Sigmoid colon (tissue), 7 donors: ENCODE measurements around the gene PAH. TPM values are rescaled to one million over a fixed set of nuclear protein-coding genes. Genes with fewer than 3 reads are reported as not detected.

ENCODE experiments used
- DNase-seq: peaks from one replicate; pipeline ENCODE4 v3.0.0-alpha.2; 2019
- H3K27ac ChIP-seq, 4 donors: fragments of 200-600 bp; sonication (generic); one replicate each; pipeline ENCODE4 v1.5.1; 2016 to 2019; ENCODE audit warnings: mild to moderate bottlenecking in 1 of 4
- H3K27me3 ChIP-seq, 3 donors: fragments of 200-600 bp; sonication (generic); one replicate each; pipeline ENCODE4 v1.5.1; 2019; ENCODE audit warnings: mild to moderate bottlenecking in 1 of 3
- H3K36me3 ChIP-seq, 4 donors: fragments of 200-600 bp; sonication (generic); one replicate each; pipeline ENCODE4 v1.5.1; 2016 to 2019
- H3K4me1 ChIP-seq, 4 donors: fragments of 200-600 bp; sonication (generic); one replicate each; pipeline ENCODE4 v1.5.1; 2017 to 2019
- H3K4me3 ChIP-seq, 4 donors: fragments of 200-600 bp; sonication (generic); one replicate each; pipeline ENCODE4 v1.5.1; 2017 to 2019; ENCODE audit warnings: mild to moderate bottlenecking in 2 of 4, moderate library complexity in 1 of 4
- H3K9me3 ChIP-seq, 4 donors: fragments of 200-600 bp in 3 of 4; sonication (generic) in 3 of 4; one replicate each; pipeline versions ENCODE4 v1.5.1 to v1.6.1; 2013 to 2019
- EP300 ChIP-seq, 4 donors: sonication (generic); formaldehyde crosslinking; IDR thresholded peaks; one replicate each; pipeline ENCODE4 v1.6.1; 2017; ENCODE audit warnings: antibody characterized with exemption in 4 of 4
- POLR2A ChIP-seq, 2 donors: fragments of 450-650 bp; IDR thresholded peaks; one replicate each; pipeline ENCODE4 v1.6.1; 2016; ENCODE audit warnings: antibody characterized with exemption in 2 of 2, mild to moderate bottlenecking in 2 of 2, moderate library complexity in 2 of 2
- POLR2AphosphoS5 ChIP-seq, 4 donors: sonication (generic); formaldehyde crosslinking; IDR thresholded peaks; one replicate each; pipeline ENCODE4 v1.6.1; 2017; ENCODE audit warnings: antibody characterized with exemption in 4 of 4
- WGBS, 2 donors: extraction: QIAGEN DNeasy Blood & Tissue Kit; methylation state at CpG; one replicate each; pipeline ENCODE4 v1.1.7; 2013; 5-methylcytosine and 5-hydroxymethylcytosine counted together
- intact Hi-C: fragments of 100-400 bp; cut with DNase I; formaldehyde crosslinking; loops from one replicate; pipeline ENCODE4 v1.15.1; 2023
- polyA plus RNA-seq, 3 donors: library from polyadenylated mRNA; stranded (reverse); fragments of 200-250 nt; gene quantifications; one replicate each; pipeline ENCODE4 v1.2.3, GENCODE V29; 2013
- total RNA-seq, 4 donors: library from RNA; depleted of rRNA; stranded (reverse); fragments of >200 nt; gene quantifications; one replicate each; pipeline ENCODE4 v1.1.0, GENCODE V29; 2016
- TF ChIP-seq, protein P1 (sequence below), 4 experiments: fragments of 450-650 bp in 3 of 4; fragments of 200-600 bp in 1 of 4; IDR thresholded peaks; one replicate each; pipeline ENCODE4 v1.5.1; 2016 to 2019; ENCODE audit warnings: antibody characterized with exemption in 4 of 4, mild to moderate bottlenecking in 3 of 4, moderate library complexity in 2 of 4
- donor health status: healthy with polysubstance abuse.
- donor health status: Bipolar disorder and iron deficiency.
- donor health status: healthy.

PAH gene
- total and polyA plus RNA-seq, 7 donors: 0.19 to 1.1 (median 0.46) TPM; not detected in 3

DNA sequence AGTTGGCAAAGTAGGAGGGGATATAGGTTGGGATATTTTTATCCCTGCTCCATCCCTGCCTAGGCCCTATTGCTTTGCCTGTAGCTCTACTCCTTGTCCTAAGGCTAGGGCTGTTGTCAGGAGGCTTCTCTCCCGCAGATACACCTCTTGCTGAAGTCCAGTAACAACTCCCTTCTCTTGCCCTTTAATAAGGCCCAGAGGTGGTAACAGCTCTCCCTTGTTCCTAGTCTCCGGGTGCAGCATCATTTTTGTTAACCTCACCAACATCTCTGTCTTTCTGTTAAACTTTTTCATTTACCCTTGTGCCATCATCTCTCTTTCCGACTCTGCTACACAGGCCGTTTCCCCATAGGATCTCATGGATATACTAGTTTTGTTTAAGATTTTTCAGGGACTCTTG is 46.8 kb upstream of the PAH start:
- H3K36me3 ChIP-seq: no peaks in the 10 kb centered on the region
- DNase-seq: no peak
- peaks cover 0 to 13% (median 9%) of the 10 kb centered on the region in 4 donors for H3K4me1 ChIP-seq
- WGBS, 2 donors: 43 to 46% methylated on average over 4 of the region's 4 CpGs
- no peak overlapping the region for H3K4me3 ChIP-seq
- no peak overlapping the region for H3K27ac ChIP-seq
- TF ChIP-seq POLR2A (IDR thresholded peaks at IDR 0.05) (no peak), POLR2AphosphoS5 (IDR thresholded peaks at IDR 0.05) (no peak), EP300 (IDR thresholded peaks at IDR 0.05) (no peak)
- TF ChIP-seq, protein P1, sequence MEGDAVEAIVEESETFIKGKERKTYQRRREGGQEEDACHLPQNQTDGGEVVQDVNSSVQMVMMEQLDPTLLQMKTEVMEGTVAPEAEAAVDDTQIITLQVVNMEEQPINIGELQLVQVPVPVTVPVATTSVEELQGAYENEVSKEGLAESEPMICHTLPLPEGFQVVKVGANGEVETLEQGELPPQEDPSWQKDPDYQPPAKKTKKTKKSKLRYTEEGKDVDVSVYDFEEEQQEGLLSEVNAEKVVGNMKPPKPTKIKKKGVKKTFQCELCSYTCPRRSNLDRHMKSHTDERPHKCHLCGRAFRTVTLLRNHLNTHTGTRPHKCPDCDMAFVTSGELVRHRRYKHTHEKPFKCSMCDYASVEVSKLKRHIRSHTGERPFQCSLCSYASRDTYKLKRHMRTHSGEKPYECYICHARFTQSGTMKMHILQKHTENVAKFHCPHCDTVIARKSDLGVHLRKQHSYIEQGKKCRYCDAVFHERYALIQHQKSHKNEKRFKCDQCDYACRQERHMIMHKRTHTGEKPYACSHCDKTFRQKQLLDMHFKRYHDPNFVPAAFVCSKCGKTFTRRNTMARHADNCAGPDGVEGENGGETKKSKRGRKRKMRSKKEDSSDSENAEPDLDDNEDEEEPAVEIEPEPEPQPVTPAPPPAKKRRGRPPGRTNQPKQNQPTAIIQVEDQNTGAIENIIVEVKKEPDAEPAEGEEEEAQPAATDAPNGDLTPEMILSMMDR (IDR thresholded peaks at IDR 0.05): no peak
- H3K27me3 ChIP-seq: peaks cover 40 to 90% (median 54%) of the 10 kb centered on the region in 3 donors
- peaks cover 0 to 4% (median 2%) of the 10 kb centered on the region in 4 donors for H3K9me3 ChIP-seq
- intact Hi-C loops: no loop called here

DNA sequence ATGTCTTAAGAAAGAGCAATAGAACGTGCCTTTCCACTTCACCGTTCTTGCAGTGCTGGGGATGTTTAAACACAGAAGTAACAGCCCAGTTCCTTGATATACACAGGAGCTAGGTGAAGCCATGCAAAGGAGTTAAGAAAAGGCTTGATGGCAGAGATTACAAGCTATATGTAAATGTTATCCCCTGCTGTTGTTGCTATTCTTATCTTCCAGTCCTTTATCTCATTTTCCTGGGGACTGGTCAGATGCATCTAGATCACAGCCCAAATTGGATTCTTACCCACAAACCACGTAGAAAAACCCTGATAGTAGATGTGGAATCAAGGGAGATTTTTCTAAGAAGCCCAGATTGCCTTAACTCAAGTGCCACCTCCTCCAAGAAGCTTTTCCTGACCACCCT is 45.9 kb upstream of the PAH start:
- intact Hi-C loops: no loop called here

DNA sequence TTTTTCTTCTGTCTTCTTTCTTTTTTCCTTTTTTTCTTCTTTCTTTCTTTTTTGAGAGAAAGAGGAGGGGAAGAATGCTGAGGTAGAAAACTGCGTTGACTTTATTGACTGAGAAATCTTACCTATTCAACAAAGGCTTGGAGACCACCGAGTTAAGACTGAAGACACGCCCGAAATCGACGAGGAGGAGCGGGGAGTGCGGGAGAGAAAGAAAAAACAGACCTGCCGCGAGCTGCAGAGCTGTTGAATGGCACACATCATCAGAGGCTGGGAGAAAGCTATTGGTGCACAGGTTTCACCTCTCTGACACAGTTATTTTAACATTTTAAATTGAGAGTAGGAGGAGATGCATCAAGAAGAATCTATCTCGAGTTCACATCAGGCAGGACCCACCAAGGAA is 45.5 kb upstream of the PAH start:
- no peak for TF ChIP-seq POLR2A (IDR thresholded peaks at IDR 0.05)
- no peak for TF ChIP-seq EP300 (IDR thresholded peaks at IDR 0.05)
- no peak for TF ChIP-seq POLR2AphosphoS5 (IDR thresholded peaks at IDR 0.05)
- TF ChIP-seq, protein P1 (IDR thresholded peaks at IDR 0.05): no peak
- intact Hi-C loops: no loop called here
- Histone ChIP-seq H3K9me3 (peaks cover 0 to 4% (median 2%) of the 10 kb centered on the region in 4 donors), H3K4me1 (peaks cover 0 to 26% (median 21%) of the 10 kb centered on the region in 4 donors), H3K36me3 (no peaks in the 10 kb centered on the region), H3K27ac (no peak overlapping the region), H3K27me3 (peaks cover 43 to 92% (median 67%) of the 10 kb centered on the region in 3 donors), H3K4me3 (no peak overlapping the region)
- DNase-seq: no peak
- 7 to 20% methylated on average over 11 of the region's 11 CpGs for WGBS, 2 donors

More for the DNA sequence above, 45.9 kb upstream of the PAH start:
- 5% methylated on average over 3 of the region's 3 CpGs for WGBS, 2 donors
- Histone ChIP-seq H3K27me3 (peaks cover 43 to 91% (median 62%) of the 10 kb centered on the region in 3 donors), H3K9me3 (peaks cover 0 to 4% (median 2%) of the 10 kb centered on the region in 4 donors), H3K27ac (no peak overlapping the region), H3K4me3 (no peak overlapping the region), H3K4me1 (peaks cover 0 to 21% (median 16%) of the 10 kb centered on the region in 4 donors), H3K36me3 (no peaks in the 10 kb centered on the region)
- TF ChIP-seq POLR2A (IDR thresholded peaks at IDR 0.05) (no peak), POLR2AphosphoS5 (IDR thresholded peaks at IDR 0.05) (no peak)
- DNase-seq: no peak

DNA sequence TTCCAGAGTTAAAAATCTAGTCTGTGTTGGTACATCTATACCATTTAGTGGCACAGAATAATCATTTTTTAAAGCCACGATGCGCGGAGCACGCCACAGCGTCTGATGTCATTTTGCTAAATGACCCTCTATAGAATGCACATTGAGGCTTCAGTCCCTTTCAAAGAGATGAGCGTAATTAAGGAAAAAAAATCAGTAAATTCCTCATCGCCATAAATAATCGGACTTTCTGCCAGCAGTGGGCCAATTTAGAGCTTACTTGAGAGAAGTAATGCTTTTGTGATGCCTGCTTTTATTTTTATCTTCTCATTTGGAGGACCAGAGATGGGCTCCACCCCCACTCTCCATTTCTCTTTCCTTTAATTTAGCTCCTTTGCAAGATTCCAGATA is 44.4 kb upstream of the PAH start:
- Histone ChIP-seq H3K4me3 (no peak overlapping the region), H3K27ac (no peak overlapping the region), H3K36me3 (no peaks in the 10 kb centered on the region), H3K9me3 (peaks cover 0 to 4% (median 2%) of the 10 kb centered on the region in 4 donors), H3K4me1 (peaks cover 0 to 36% (median 31%) of the 10 kb centered on the region in 4 donors), H3K27me3 (peaks cover 47 to 99% (median 77%) of the 10 kb centered on the region in 3 donors)
- intact Hi-C loops: no loop called here
- WGBS, 2 donors: 7 to 13% methylated on average over 8 of the region's 8 CpGs
- DNase-seq: no peak
- TF ChIP-seq POLR2A (IDR thresholded peaks at IDR 0.05): no peak
- no peak for TF ChIP-seq POLR2AphosphoS5 (IDR thresholded peaks at IDR 0.05)

DNA sequence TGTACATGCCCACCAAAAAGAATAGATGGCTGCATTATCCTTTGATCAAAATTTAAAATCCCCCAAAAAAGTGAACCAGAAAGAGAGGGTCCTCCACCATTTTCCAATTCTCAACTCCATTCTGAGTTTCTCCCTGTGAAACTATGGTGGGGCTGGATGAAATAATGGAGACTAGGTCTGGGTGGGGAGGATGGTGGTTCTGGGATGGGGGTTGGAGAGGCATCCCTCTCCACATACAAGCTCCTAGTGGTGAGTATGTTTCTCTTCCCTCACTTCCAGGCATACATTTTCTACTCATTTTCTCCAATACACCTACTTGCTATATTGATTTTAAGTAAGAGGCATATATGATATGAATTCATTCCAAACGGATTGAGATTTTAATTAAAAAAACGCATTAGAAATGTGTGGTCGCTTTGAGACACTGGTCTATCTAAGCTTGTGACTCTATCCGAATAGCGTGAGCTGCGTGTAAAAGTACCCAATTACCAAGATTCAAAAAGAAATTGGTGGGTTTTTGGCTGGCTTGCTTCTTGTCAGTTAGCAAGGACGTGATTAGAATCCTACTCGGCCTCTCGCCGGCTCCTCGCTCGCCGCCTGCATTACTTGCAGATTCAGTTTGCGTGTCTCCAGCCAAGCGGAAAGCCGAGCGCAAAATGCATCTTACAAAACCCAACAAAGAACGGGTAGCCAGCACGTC is 43.9 kb upstream of the PAH start:
- H3K9me3 ChIP-seq: peaks cover 0 to 4% (median 2%) of the 10 kb centered on the region in 4 donors
- H3K4me1 ChIP-seq: peaks cover 0 to 42% (median 36%) of the 10 kb centered on the region in 4 donors
- no peak for DNase-seq
- intact Hi-C loops: no loop called here
- TF ChIP-seq POLR2AphosphoS5 (IDR thresholded peaks at IDR 0.05) (no peak), POLR2A (IDR thresholded peaks at IDR 0.05) (no peak), EP300 (IDR thresholded peaks at IDR 0.05) (no peak)
- TF ChIP-seq, protein P1 (IDR thresholded peaks at IDR 0.05): no peak
- no peaks in the 10 kb centered on the region for H3K36me3 ChIP-seq
- no peak overlapping the region for H3K4me3 ChIP-seq
- 9 to 20% methylated on average over 19 of the region's 19 CpGs for WGBS, 2 donors
- no peak overlapping the region for H3K27ac ChIP-seq
- H3K27me3 ChIP-seq: peaks cover 52 to 99% (median 77%) of the 10 kb centered on the region in 3 donors
